Measurements from ENCODE around the gene SNX18. TPM values are rescaled to one million over a fixed set of nuclear protein-coding genes. Genes with fewer than 3 reads are reported as not detected.

Gene SNX18
- total RNA-seq, 1 donor from 2014 or later = 63.1 TPM

GRCh38 chr5:54537725-54538124 lies 20.2 kb downstream of the SNX18 start:
- Histone ChIP-seq H3K27ac (no peak overlapping the region), H3K9me3 (no peaks in the 10 kb centered on the region), H3K36me3 (no peaks in the 10 kb centered on the region), H3K27me3 (no peaks in the 10 kb centered on the region), H3K4me1 (peaks cover 53% of the 10 kb centered on the region), H3K4me3 (no peak overlapping the region)
- intact Hi-C loops (cut with DNase I) = no loop called here
- no peak for DNase-seq (ENCODE audit: extremely low spot score in 2 of 2)
- TF ChIP-seq CTCF (IDR thresholded peaks at IDR 0.05) (no peak), POLR2A (IDR thresholded peaks at IDR 0.05) (no peak), POLR2AphosphoS5 (IDR thresholded peaks at IDR 0.05; ENCODE audit: insufficient read depth in 1 of 2, low read depth in 1 of 2) (no peak)

- DNase-seq (ENCODE audit: extremely low spot score in 2 of 2) = no peak
- no peak overlapping the region for H3K27ac ChIP-seq
- H3K9me3 ChIP-seq = no peaks in the 10 kb centered on the region
- H3K4me1 ChIP-seq = peaks cover 49% of the 10 kb centered on the region
- TF ChIP-seq POLR2AphosphoS5 (IDR thresholded peaks at IDR 0.05; ENCODE audit: insufficient read depth in 1 of 2, low read depth in 1 of 2) (no peak), CTCF (IDR thresholded peaks at IDR 0.05) (no peak), POLR2A (IDR thresholded peaks at IDR 0.05) (no peak)
- H3K27me3 ChIP-seq = no peaks in the 10 kb centered on the region
- intact Hi-C loops (cut with DNase I) = no loop called here
- H3K36me3 ChIP-seq = no peaks in the 10 kb centered on the region
- H3K4me3 ChIP-seq = no peak overlapping the region
These were observed 20.6 kb downstream of the SNX18 start for GRCh38 chr5:54538156-54538555.

- intact Hi-C loops (cut with DNase I) = no loop called here
- no peak for DNase-seq (ENCODE audit: extremely low spot score in 2 of 2)
- Histone ChIP-seq H3K27me3 (no peaks in the 10 kb centered on the region), H3K9me3 (no peaks in the 10 kb centered on the region), H3K27ac (no peak overlapping the region), H3K4me3 (no peak overlapping the region), H3K4me1 (peaks cover 41% of the 10 kb centered on the region), H3K36me3 (peaks cover 0 to 3% of the 10 kb centered on the region in 2 donors)
- TF ChIP-seq POLR2AphosphoS5 (IDR thresholded peaks at IDR 0.05; ENCODE audit: insufficient read depth in 1 of 2, low read depth in 1 of 2) = no peak
- TF ChIP-seq POLR2A (IDR thresholded peaks at IDR 0.05) = no peak
- TF ChIP-seq CTCF (IDR thresholded peaks at IDR 0.05) = no peak
These were observed 21.4 kb downstream of the SNX18 start for GRCh38 chr5:54539001-54539400.

GRCh38 chr5:54540286-54540685 lies 22.7 kb downstream of the SNX18 start:
- Histone ChIP-seq H3K27me3 (no peaks in the 10 kb centered on the region), H3K27ac (no peak overlapping the region), H3K36me3 (peaks cover 0 to 3% of the 10 kb centered on the region in 2 donors), H3K9me3 (no peaks in the 10 kb centered on the region), H3K4me1 (peaks cover 29% of the 10 kb centered on the region), H3K4me3 (no peak overlapping the region)
- intact Hi-C loops (cut with DNase I) = no loop called here
- TF ChIP-seq CTCF (IDR thresholded peaks at IDR 0.05) (no peak), POLR2AphosphoS5 (IDR thresholded peaks at IDR 0.05; ENCODE audit: insufficient read depth in 1 of 2, low read depth in 1 of 2) (no peak), POLR2A (IDR thresholded peaks at IDR 0.05) (no peak)
- DNase-seq (ENCODE audit: extremely low spot score in 2 of 2) = no peak

GRCh38 chr5:54541823-54542783 lies 24.5 kb downstream of the SNX18 start:
- TF ChIP-seq POLR2A (IDR thresholded peaks at IDR 0.05) (no peak), POLR2AphosphoS5 (IDR thresholded peaks at IDR 0.05; ENCODE audit: insufficient read depth in 1 of 2, low read depth in 1 of 2) (no peak), CTCF (IDR thresholded peaks at IDR 0.05) (no peak)
- no peak overlapping the region for H3K27ac ChIP-seq
- H3K9me3 ChIP-seq = no peaks in the 10 kb centered on the region
- H3K36me3 ChIP-seq = peaks cover 0 to 3% of the 10 kb centered on the region in 2 donors
- intact Hi-C loops (cut with DNase I) = no loop called here
- no peaks in the 10 kb centered on the region for H3K27me3 ChIP-seq
- no peak for DNase-seq (ENCODE audit: extremely low spot score in 2 of 2)
- peaks cover 22% of the 10 kb centered on the region for H3K4me1 ChIP-seq
- H3K4me3 ChIP-seq = no peak overlapping the region

Measured in vagina (tissue), 2 donors.